Hematopoietic multipotent progenitor cell treated with erythropoietin and hydrocortisone succinate and interleukin-3 and kit ligand, for 6 days (in vitro differentiated cells): ENCODE measurements around the gene DOK5.

Experiments used
- DNase-seq: peaks from one replicate; pipeline ENCODE4 v3.0.0-alpha.2; 2015

Gene DOK5

DNA sequence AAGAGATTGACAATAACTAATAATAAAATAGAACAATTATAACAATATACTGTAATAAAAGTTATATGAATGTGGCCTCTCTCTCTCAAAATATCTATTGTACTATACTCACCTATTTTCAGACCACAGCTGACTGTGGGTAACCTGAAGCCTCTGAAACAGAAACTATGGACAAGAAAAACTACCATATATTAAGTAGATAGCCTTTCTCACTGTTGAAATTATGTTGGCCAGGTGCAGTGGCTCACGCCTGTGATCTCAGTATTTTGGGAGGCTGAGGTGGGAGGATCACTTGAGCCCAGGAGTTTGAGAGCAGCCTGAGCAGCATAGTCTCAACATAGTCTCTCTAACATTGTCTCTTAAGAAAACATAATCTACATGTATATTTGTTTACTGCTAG lies 89.9 kb downstream of the DOK5 start:
- no peak for DNase-seq

DNA sequence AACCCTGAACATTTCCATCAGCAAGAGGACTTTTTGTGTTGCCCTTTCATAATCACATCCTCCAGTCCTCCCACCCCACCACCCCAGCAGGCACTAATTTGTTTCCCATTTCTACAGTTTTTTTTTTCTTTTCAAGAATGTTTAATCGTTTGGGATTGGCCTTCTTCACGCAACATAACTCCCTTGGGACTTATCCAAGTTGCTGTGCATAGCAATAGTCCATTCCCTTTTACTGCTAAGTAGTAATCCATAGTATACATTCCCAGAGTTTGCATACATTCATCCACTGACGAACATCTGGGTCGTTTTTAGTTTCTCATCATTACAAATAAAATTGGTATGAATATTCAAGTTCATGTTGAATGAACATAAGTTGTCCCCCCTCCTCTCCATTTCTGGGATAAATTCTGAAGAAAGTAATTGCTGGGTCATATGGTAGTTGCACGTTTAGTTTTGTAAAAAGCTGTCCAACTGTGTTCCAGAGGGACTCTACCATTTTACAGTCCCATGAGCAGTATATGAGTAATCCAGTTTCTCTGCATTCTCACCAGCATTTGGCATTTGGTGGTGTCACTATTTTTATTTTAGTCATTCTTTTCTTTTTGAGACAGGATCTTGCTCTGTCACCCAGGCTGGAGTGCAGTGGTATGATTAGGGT lies 90.8 kb downstream of the DOK5 start:
- no peak for DNase-seq

DNA sequence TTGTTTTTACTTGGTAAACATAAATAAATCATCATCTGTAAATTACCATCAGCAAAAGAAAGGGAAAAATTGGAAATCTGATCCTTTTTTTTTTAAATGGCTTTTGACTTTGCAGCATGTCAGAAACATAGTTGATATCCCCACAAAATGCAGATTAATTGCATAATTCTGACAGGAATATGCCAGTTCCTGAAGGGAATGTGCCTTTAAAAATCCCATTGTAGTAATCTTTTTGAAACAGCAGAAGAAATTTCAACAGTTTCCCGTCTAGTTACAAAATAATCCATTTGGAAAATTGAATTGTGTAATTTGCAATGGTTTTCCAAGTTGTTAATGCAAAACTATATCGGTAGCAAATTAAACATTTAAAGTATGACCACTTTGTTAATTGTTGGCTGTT lies 95.2 kb downstream of the DOK5 start:
- no peak for DNase-seq

DNA sequence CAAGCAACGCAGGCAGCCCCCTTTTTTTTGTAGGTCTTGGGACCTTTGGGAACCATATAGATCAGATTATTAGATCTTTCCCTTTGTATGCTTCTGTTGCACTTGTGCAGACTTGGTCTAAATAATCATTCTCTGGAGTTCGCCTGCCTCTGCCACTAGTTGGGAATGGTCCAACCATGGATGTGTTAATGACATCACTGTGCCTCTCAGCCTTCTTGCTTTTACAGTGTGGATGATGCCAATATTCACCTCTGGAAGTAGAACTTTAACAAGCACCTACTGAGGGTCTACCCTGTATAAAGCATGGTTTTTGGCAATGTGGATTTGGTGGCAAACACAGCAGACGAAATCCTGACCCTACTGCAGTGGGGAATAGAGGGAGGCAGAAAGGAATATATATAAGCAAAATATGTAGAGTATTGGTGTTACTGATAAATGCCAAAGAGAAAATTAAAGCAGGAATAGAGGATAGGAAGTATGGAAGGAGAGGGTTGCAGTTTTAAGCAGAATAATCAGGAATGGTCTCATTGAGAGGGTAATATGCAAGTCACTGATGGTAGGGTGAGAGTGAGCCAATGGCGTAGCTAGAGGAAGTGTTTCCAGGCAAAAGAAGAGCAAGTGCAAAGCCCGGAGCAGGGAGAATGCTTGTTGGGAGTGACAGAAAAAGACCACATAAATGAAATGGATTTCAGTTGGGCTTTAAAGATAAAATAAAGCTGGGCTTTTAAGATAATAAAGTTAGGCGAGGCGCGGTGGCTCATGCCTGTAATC lies 97.5 kb downstream of the DOK5 start:
- no peak for DNase-seq

DNA sequence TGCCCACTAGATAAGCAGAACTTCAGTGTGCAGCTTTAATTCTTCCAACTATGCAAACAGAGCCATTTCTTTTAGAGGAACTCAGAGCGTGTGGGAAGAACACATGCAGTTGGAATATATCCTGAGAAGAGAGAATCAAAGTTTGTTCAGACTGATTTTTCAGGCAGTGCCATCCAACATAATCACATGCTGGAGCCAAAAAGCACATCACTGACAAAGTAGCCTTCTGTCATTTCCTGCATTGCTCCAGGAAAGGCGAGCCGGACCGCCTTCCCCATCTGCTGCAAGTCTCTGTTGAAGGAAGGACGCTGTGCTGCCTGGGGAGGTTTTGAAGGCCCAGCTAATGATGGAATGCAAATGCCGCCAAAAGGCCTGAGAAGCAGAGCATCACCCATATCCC lies 98.4 kb downstream of the DOK5 start:
- DNase-seq = no peak

DNA sequence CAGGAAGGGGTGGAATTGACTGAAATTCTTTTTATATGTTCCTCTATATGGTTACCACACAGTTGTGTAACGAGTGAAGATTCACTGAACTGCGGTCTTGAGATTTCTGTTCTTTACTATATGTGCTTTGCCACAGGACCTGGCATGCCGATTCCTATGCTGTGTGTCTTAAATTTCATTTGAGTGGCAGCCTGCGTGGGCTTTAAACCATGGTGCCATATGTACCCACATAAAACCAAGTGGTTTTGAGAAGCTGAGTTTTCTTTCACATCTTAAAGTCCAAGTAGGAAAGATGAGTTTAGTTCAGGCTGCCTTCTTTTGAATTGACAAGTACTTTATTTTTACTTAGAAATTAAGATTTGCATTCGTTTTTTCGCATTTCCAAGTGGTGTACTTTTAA lies 101.1 kb downstream of the DOK5 start:
- no peak for DNase-seq

DNA sequence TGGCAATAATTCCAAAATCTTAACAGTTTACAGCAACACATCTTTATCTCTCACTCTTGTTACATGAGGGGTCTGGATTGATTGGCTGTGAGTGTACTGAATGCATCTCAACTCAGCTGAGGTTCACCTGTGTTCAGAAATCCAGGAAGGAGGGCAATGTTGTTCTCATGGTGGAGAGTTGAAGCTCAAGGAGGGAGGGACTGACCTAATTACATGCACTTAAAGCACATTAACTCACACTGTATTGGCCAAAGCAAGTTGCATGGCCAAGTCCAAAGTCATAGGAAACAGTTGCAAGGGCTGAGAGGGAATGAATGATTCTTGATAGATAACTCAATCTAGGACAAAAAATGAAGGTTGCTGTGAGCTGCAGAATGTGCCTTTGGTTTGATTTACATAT lies 102.2 kb downstream of the DOK5 start:
- no peak for DNase-seq

DNA sequence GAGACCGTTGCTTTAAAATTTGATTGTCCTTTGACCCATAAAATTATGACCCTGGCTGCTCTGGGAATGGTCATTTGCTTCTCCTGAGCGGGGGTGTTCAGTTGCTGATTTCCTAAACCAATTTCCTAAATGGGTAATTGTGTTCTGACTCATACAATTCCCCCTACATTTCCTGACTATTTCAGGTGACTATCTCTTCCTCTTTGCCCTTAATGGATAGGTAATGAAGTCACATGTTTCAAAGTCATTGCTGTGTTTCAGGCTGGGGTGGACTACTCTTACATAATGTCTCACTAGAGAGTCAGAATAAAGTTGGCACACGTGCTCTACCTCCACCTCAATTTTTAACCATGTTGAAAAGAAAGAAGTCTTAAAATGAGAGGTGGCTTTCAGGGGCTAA lies 109.8 kb downstream of the DOK5 start:
- no peak for DNase-seq

DNA sequence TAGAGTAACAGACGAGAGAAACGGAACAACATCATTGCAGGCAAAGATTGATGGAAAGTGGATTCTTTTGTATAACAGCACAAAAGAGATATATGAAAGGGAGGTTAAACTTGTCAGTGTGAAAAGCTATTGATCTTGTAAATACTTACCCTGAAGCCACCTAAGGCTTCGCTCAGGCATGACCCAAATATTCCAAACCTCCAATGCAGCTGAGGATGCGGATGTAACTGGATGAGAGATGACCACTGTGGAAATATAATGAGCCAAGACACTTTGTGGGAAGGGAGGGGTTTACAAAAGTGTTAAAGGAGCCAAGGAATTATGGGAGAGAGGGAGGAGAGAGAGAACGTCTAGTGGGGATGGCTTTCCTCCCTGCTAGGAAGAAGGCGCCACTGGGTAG lies 112.0 kb downstream of the DOK5 start:
- no peak for DNase-seq

DNA sequence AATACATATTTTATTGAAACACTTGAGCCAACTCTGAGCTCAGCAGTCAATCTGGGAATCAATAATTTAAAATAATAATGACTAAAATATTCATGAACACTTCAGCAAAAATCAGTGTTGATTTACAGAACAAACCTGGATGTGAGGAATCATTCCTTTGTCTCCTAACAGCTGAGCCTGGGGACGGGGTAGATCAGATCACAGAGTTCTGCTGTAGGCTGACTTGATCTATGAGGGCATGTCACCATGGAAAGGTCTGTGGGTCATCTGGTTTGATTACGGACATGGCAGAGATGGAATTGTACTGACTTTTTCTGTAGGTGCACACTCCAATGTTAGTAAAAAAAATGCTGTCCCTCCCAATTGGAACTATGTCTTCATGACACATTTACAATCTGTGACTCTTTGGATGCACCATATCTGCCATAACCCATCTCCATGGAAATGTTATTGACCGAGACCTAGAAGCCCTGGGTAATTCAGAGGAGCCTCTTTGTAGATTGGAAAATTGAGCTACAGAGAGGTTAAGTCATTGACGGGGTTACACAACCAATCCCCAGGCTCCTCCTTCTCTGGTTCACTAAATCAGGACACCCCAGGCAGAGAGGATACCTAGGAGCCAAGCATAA lies 114.1 kb downstream of the DOK5 start:
- DNase-seq = no peak

DNA sequence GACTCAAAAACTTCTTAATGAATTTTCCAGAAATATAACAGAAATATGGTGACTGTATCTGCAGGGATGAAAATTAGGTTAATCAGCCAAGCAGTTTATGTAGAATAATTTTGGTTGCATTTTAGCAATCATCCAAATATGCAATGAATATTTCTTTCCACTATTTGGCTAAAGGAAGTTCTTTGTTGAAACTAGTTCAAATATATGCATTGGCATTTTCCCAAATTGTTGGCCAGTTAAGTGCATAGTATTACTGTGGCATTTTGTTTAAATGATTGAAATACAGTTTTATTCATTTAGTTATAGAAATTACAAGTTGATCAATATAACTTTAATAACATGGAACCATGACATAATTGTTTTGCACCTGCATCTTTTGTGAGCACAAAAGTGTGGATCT lies 115.5 kb downstream of the DOK5 start:
- no peak for DNase-seq

DNA sequence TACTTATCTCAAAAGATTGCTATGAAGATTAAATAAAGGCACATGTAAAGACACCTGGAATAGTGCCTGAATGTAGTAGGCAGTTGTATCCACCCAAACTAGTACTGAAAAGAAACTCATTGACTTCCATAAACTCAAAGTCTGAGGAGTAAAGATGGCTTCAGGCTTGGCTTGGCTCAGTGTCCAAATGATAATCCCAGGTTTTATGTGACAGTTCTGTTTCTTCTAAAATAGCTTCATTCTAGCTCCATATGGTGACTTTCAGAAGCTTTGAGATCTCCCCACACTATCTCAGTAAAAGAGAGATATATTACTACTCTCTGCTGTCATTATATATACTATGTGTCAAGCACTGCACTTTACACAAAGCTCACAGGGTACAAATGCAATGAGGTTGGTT lies 121.3 kb downstream of the DOK5 start:
- DNase-seq = no peak

DNA sequence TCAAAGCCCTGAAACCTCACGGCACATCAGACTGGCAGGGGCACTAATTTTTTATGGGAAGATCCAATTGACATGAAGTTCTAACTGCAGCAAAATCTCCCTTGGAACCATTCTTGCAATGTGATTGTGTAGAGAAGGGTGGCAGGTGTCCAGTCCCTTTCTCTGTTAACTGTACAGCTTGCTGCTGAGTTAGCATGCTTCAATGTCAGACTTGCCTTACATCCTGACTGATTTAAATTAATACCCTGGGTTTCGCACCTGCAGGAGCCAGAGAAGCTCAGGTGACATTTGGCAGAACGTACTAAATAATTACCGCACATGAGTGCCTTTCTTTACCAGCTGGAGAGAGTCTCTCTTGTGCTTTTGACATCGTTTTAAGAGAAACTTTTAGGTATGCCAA lies 123.0 kb downstream of the DOK5 start:
- no peak for DNase-seq

DNA sequence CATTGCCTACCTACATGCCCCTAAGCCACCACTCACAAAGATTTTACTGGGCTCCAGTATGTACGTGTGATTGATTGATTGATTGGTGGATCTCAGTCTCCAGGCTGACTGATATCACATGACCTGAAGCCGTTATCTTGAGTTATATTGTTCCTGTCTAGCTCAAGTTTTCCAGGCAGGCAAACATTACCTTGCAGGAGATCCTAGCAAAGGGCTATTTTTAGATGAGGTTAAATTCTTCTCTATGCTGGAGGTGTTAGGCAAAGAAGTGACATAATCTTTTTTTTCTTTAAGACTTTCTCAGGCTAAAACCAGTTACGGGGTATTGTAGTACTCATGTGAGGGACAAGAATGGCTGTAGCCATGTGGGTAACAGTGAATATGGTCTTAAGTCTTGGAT lies 125.2 kb downstream of the DOK5 start:
- DNase-seq = no peak

DNA sequence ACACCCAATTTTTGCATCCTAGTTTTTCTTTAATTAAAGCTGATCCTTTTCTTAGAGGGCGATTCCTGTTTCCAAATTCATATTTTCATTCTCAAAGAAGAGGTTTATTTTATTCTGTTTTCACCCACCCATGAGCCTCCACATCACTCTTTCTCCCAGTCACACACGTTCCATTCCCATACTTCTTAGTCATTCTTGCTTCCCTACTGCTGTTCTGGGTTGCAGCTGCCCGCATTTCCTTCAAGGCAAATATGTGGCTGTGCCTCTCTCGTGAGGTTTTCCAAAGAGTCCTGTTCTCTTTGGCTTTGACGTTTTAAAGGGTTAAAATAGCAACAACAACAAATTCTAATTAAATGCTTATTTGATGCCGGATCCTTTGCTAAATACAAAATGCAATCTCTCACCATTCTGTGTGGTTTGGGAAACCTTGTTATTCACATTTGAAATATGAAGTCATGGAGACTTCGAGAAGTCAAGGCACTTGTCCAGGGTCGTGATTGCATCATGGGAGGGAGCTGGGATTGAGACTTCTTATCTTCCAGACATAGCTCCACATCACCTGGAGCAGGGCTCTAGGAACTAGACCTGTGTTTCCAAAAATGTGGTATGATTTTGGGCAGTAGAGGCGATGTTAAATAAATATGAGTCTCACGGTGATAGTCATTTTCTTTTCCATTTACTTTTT lies 126.6 kb downstream of the DOK5 start:
- no peak for DNase-seq

DNA sequence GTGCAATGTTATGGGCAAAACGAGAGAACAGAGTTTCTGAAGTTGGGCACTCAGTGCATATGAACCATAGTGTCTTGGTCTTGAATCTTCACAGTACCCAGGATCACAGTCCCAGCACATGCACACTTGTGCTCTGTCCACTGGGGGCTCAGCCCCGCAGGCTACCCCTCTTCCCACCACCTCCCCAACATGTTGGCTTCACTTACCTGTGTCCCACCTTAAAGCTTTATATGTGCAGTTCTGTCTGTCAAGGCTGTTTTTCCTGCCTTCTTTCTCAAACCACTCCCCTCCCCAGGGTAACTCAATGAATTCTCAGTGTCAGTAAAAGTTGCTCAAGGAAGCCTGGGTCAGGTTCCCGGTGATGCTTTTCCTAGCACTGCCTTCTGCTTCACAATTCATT lies 129.9 kb downstream of the DOK5 start:
- DNase-seq = no peak

DNA sequence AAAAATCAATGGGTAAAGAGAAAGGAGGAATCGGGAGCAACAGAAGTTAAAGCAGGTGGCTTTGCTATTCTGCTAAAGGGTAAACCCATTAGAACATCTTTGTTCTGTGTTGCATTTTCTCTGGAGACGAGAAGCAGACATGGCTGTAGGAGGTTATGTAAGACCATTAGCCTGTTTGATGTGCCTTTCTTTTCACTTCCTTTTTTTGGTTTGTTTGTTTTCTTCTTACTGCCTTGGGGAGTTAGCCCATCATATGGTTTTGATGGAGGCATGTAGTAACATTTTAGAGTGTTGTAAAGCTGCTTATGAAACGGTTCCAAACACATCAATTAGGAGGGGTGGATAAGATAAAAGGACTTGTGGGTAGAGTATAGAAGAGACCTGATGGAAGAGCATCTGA lies 131.0 kb downstream of the DOK5 start:
- no peak for DNase-seq

DNA sequence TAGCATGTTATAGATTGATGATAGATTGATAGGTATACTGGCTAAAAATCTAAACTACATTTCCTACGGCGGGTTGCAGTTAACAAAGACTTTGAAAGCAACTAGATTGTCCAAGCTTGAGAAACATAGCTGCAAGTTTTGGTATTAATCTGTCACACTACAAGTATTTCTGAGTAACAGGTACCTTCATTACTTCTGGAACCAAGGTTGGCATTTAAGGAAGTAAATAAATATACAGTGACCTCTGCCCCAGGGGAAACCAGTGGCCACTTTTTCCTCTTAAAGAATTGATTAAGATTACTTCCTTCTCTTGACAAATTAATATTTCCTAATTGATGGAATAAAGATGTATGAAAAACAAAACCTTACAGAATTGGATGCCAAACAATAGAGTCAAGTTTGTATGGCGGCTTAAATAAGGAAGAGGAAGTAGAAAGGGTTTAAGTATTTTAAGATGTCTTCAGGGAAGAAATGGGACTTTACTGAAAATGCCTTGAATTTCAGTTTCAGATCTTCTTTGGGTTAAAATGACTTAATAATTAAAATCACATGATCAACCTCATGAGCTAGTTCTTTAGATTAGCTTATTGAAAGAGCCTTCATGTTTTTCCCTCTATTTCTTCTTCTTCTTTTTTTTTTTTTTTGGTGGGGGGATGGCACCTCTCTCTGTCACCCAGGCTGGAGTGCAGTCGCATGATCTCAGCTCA lies 132.8 kb downstream of the DOK5 start:
- DNase-seq = no peak

DNA sequence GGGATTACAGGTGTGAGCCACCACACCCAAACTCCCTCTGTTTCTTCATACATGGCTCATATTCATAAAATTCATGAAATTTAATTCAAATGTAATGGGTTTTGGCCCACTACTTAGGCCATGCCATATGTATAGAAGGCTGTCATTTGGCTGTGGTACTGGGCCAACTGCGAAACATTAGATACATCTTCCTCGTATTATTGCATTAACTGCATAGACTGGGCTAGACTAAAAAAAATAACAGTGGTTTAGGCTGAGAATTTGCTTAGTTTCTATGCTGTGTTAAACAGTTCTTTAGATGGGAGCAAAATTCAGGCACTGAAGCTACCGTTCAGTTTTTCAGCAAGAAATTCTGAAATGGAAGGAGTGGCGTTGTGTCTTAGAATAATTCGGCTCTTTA lies 133.6 kb downstream of the DOK5 start:
- DNase-seq = no peak

DNA sequence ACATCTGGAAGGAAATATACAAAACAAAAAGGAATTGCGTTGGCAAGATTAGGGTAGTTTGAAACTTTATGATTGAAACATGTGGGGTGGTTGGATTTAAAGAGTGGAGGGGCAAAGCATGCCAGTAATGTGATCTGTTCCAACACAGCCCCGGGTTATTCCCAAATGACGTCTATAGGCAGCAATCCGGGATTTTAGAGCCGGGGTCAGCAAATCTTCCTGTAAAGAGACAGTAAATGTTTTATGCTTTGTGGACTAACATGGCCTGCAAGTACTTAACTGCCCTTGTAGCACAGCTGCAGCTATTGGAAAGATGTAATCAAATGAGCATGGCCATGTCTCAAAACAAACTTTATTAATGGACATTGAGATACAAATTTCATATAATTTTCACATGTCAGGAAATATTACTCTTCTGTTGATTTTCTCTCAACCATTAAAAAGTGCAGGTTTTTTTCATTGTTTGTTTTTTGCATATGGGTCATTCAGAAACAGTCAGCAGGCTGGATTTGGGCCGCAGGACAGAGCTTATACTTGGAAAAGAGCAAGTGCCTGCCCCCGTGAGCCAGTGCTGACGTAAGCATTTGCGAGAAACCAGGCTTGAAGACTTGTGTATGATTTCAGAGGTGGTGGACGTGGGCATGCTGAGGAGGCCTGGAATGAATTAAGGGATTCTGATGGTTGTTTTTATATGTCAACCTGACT lies 136.5 kb downstream of the DOK5 start:
- DNase-seq = no peak

DNA sequence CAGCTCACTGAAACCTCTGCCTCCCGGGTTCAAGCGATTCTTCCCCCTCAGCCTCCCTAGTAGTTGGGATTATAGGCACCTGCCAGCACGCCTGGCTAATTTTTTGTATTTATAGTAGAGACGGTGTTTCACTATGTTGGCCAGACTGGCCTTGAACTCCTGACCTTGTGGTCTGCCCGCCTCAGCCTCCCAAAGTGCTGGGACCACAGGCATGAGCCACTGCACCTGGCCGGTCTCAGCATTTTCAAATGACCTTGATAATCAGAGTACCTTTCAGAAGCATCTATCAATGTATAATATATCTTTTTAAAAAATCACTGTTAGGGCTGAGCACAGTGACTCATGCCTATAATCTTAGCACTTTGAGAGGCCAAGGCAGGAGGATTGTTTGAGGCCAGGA lies 143.0 kb downstream of the DOK5 start:
- no peak for DNase-seq

DNA sequence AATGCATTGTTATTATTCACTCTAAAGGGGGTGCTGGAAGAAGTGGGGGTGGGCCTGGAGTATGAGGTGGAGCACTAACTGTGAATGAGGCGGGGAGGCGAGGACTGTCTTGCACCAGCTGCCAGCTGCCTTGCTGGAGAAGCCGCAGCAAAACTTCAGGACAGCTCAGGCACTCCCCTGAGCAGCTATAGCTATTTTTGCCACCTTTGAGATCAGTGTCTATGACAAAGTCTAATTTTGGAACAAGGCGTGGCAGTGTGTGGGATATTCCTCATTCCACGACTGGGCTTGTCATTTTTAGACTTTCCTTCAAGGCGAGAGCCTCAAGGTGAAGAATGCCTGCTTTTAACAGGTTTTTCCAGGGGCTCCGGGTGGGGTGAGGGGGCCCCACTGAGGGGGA lies 143.8 kb downstream of the DOK5 start:
- DNase-seq = no peak

DNA sequence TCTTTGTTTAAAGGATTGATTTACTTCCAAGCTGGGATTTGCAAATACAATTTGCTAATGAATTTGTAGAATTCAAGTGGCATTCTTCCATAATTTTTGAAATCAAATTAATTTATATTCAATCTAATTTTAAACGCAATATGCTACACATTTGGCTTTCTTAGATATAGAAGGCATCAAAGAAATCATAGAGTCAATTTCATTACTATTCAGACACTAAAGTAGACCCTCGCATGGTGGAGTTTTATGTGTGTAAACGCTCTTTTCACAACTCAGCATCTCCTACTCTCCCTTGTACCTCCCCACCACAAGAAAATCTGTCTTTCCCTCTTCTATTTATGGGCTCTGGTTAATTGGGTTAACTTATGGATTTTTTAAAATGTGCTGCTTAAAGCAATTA lies 144.3 kb downstream of the DOK5 start:
- DNase-seq = no peak
